NCI-H2029 (cell line): ENCODE data around the gene STIM1.
"Not testable (repeated sequence)": the region's sequence is repeated elsewhere in the genome, so short reads cannot be mapped to it uniquely, and the experiment has no call there.

Experiments used
- DNase-seq: peaks from one replicate; lab custom pipeline; 2025; lab: John Stamatoyannopoulos, UW

STIM1 gene

DNA sequence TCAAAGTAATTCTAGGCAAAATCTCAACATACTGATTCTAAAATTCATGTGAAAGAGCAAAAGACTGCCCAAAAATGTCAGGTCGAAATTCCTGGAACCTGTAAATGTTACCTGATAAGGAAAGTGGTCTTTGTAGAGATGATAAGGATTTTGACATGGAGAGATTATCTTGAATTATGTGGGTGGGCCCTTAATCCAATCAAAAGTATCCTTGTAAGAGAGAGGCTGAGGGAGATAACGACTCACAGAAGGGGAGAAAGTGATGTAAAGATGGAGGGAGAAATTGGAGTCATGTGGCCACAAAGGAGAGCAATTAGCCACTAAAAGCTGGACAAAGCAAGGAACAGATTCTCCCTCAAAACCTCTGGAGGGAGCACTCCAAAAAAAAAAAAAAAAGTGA lies 259.7 kb downstream of the STIM1 start:
- no peak for DNase-seq

DNA sequence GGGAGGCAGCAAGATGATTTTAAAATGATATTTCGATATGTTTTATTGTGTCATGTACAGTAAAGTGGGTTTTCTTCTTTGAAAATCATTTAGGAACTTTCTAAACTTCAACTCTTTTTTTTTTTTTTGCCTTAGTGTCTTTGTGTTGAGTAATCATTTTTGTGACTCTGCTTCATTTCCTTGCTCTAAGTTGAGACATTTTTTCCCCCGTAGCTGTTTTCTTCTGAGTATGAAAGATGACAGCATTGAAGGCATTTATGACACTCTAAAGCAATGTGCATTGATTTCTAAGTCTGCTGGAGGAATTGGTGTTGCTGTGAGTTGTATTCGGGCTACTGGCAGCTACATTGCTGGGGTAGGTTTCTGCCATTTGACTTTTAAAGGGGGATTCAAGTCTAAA lies 262.6 kb downstream of the STIM1 start:
- no peak for DNase-seq

- no peak for DNase-seq
These were observed 267.8 kb downstream of the STIM1 start for GRCh38 chr11:4123218-4123617.

DNA sequence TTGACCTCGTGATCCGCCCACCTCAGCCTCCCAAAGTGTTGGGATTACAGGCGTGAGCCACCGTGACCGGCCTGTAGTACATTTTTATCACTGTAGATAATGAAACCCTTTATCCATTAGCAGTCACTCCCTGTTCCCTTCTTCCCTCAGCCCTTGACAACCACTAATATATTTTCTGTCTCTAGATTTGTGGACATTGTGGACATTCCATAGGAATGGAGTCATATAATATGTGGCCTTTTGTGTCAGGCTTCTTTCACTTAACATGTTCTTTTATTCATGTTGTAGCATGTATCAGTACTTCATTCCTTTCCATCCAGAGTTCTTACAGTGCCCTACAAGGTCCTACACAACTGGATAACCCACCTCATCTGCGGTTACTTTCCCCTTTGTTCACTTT lies 269.7 kb downstream of the STIM1 start:
- no peak for DNase-seq

- DNase-seq = no peak
These were observed 271.9 kb downstream of the STIM1 start for GRCh38 chr11:4127357-4127756.

DNA sequence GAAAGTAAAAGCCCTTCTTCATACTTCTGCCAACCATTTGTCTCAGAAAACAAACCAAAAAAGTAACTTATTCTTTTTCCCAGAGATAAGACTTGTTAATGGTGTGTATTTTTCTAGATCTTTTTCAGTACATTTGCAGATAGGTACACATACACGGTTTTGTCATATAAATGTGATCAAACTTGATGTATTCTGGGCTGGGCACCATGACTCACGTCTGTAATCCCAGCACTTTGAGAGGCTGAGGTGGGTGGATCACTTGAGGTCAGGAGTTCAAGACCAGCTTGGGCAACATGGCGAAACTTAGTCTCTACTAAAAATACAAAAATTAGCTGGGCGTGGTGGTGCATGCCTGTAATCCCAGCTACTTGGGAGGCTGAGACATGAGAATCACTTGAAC lies 274.8 kb downstream of the STIM1 start:
- DNase-seq = not testable (repeated sequence)

DNA sequence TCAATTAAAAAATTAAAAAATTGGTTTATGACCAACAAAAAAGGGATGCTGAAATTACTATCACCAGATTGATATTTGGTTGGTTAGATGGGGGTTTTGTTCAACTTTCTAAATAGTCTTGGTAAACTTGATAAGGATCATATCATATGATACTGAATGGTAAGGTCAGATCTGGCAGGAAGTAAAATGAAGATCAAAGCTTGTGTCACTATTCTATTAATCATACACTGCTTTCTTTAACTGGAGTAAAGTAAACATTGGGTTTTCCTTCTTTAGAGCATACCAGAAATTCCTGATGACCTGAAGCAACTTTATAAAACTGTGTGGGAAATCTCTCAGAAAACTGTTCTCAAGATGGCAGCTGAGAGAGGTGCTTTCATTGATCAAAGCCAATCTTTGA lies 279.3 kb downstream of the STIM1 start:
- DNase-seq = no peak

DNA sequence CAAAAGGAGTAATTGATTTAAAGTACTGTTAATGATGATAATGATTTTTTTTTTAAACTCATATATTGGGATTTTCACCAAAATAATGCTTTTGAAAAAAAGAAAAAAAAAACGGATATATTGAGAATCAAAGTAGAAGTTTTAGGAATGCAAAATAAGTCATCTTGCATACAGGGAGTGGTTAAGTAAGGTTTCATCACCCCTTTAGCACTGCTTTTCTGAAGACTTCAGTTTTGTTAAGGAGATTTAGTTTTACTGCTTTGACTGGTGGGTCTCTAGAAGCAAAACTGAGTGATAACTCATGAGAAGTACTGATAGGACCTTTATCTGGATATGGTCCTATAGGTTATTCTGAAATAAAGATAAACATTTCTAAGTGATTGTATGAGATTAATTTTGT lies 283.0 kb downstream of the STIM1 start:
- no peak for DNase-seq

DNA sequence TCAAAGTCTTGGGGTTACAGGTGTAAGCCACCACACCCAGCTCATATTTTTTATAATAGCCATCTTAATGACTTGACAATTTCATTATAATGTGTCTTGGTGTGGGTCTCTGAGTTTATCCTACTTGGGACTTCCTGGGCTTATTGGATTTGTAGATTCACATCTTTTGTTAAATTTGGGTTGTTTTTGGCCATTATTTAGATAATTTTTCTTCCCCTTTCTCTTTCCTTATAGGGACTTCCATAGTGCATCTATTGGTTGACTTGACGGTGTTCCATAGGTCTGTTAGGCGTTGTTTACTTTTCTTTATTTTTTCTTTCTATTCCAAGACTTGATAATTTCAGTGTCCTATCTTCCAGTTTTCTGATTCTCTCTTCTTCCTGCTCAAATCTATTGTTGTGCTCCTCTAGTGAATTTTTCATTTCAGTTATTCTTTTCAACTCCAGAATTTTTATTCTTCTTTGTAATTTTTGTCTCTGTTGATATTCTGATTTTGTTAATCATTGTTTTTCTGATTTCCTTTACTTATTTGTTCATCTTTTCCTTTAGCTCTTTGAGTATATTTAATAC lies 284.7 kb downstream of the STIM1 start:
- DNase-seq = no peak
